ENCODE measurements around the gene ZKSCAN8.

DNA sequence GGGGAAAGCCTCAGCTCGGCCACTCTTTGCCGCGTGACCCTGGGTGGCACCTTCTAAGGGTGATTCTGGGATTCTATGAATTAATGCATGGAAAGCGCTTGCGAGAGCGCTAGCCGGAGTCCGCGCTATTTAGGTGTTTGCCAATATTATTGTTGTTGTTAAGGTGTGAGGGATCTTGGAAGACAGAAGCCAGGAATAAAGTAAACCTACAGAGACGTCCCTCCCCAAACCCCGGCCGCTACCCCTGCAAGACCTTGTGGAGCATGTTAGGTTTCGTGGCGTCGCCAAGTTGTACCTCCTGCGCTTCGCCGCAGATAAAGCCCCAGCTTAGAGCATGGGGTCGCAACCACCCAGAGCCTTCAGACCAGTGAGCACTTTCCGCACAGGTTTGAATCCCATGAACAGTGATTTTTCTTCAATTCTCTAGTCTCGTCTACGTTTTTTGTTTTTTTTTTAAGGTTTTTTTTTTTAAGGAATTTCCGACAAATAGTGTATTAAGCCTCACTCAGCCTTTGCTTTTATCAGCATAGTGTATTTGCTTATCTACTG is 66.5 kb downstream of the ZKSCAN8 start:
- TF ChIP-seq, protein P1, sequence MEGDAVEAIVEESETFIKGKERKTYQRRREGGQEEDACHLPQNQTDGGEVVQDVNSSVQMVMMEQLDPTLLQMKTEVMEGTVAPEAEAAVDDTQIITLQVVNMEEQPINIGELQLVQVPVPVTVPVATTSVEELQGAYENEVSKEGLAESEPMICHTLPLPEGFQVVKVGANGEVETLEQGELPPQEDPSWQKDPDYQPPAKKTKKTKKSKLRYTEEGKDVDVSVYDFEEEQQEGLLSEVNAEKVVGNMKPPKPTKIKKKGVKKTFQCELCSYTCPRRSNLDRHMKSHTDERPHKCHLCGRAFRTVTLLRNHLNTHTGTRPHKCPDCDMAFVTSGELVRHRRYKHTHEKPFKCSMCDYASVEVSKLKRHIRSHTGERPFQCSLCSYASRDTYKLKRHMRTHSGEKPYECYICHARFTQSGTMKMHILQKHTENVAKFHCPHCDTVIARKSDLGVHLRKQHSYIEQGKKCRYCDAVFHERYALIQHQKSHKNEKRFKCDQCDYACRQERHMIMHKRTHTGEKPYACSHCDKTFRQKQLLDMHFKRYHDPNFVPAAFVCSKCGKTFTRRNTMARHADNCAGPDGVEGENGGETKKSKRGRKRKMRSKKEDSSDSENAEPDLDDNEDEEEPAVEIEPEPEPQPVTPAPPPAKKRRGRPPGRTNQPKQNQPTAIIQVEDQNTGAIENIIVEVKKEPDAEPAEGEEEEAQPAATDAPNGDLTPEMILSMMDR (IDR thresholded peaks at IDR 0.05) = no peak
- TF ChIP-seq POLR2AphosphoS5 (IDR thresholded peaks at IDR 0.05) (no peak), POLR2A (IDR thresholded peaks at IDR 0.05) (no peak), EP300 (IDR thresholded peaks at IDR 0.05) (no peak)

Data from suprapubic skin (tissue), 4 donors.